GM12873 (cell line): ENCODE results near the gene DOCK3.

Source experiments
- CTCF ChIP-seq: IDR thresholded peaks from 2 replicates; pipeline ENCODE4 v1.5.1; 2012; ENCODE audit warnings: low read depth, mild to moderate bottlenecking, moderate library complexity, low read length, control low read depth; ENCODE audit not compliant: insufficient read depth; ENCODE audit errors: missing control alignments

DOCK3 gene

GRCh38 chr3:50815844-50816243 is 141.1 kb downstream of the DOCK3 start:
- TF ChIP-seq CTCF = no peak

DNA sequence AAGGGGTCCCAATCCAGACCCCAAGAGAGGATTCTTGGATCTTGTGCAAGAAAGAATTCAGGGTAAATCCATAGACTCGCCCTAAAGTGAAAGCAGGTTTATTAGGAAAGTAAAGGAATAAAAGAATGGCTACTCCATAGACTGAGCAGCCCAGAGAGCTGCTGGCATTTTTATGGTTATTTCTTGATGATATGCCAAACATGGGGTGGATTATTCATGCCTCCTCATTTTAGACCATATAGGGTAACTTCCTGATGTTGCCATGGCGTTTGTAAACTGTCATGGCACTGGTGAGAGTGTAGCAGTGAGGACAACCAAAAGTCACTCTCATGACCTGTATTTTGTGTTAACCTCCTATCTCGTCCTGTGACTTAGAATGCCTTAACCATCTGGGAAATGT is 142.2 kb downstream of the DOCK3 start:
- TF ChIP-seq CTCF = no peak

DNA sequence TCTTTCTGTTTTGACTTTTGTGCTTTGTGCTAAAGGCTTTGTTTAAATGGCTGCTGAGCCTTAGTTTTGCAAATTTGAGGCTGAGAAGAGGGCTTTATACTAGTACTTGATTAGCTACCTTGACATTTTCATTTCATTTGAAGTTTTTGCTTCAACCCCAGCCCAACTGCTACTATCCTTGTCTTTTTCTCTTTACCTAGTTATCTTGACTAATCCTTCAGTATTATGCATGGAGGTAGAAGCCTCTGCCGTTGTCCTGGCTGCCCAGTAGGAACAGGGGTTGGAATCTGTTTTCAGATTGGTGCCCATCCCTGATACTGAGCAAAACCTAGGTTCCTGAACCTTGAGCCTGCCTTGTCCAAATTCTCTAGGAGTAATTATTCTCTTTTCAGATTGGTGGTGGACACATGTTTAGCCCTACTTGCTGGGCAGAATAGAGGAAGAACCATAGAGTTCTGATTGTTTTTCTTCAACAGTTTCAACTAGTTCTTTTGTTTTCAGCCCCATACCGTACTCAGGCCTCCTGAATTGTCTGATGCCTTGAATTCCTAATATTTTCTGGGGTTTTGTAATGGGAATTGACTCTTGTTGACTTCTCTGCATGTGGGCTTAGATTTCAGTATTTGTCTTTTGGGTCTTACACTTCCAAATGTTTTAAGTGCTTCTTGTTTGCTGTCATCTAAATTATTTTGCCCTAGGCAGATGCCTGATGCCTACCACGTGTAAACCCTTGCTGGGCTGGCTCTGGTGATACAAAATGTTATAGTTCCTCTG is 143.2 kb downstream of the DOCK3 start:
- TF ChIP-seq CTCF = no peak

DNA sequence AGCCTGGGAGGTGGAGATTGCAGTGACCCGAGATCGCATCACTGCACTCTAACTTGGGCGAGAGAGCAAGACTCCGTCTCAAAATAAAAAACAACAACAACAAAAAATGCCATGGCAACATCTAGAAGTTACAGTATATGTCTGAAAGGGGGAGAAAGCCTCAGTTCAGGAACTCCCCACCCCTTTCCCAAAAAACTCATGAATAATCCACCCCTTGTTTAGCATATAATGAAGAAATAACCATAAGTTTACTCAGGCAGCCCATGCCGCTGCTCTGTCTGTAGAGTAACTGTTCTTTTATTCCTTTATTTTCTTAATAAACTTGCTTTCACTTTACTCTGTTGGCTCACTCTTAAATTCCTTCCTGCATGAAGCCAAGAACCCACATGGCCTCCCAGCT is 145.2 kb downstream of the DOCK3 start:
- TF ChIP-seq CTCF = no peak

DNA sequence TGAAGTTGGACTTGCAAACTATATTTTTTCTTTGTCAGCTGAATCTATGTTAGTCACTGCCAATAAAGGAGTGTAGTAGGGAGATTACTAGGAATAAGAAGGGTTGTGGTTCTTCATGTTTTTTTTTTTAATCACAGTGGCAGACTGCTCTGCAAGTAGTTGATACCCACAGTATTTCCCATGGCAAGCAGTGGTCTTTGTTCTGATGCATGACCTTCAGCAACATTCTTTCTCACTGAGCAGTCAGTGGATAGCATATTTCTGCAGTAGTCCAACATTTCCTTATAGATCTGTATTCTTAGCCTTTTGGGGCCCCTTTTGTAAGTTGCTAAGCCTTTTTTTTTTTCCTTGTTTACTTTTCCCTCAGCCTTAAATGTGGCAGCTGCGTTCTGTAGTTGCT is 151.1 kb downstream of the DOCK3 start:
- no peak for TF ChIP-seq CTCF

DNA sequence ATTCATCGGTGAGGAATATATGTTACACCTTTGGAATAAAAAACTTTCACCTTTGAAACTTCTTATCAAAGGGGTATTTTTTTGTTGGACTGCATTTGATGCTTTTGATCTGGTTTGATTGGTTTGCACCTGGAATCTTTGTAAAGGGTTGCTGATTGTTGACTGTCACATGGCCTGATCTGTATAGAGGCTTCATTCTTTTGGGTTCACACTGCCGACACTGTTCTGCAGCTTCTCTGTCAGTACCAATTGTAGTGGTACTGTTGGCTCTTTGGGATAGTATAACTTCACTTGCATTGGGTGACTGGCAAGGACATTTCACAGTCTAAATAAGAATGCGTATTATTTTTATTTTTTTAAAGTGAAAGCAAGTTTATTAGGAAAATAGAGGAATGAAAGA is 155.7 kb downstream of the DOCK3 start:
- no peak for TF ChIP-seq CTCF

GRCh38 chr3:50840983-50841489 is 166.3 kb downstream of the DOCK3 start:
- no peak for TF ChIP-seq CTCF
